H9 (cell line): Measurements from ENCODE around the gene RSL1D1. TPM values are rescaled to one million over a fixed set of nuclear protein-coding genes. Genes with fewer than 3 reads are reported as not detected.
A peak's percentile ranks its signal among the peaks of the same experiment; 100 is the strongest.
"Not testable (repeated sequence)": the region's sequence is repeated elsewhere in the genome, so short reads cannot be mapped to it uniquely, and the experiment has no call there.

Source experiments
- DNase-seq: peaks from one replicate; pipeline ENCODE4 v3.0.0-alpha.2; 2017
- H2AFZ ChIP-seq: one replicate; pipeline ENCODE4 v1.6.1; 2013; ENCODE audit warnings: mild to moderate bottlenecking, low read length, control low read depth, moderate library complexity
- H2AK5ac ChIP-seq: 2 replicates; pipeline ENCODE4 v1.6.1; 2013; ENCODE audit warnings: low read length, control low read depth, mixed read lengths; ENCODE audit not compliant: insufficient read length
- H2BK120ac ChIP-seq: one replicate; pipeline ENCODE4 v1.6.1; 2013; ENCODE audit warnings: low read depth, mild to moderate bottlenecking, low read length, control low read depth, inconsistent platforms; ENCODE audit not compliant: poor library complexity, severe bottlenecking
- H2BK12ac ChIP-seq: 2 replicates; pipeline ENCODE4 v1.6.1; 2013; ENCODE audit warnings: low read length, control low read depth, mixed read lengths, low read depth; ENCODE audit not compliant: insufficient read length
- H2BK15ac ChIP-seq: 2 replicates; pipeline ENCODE4 v1.6.1; 2013; ENCODE audit warnings: low read depth, low read length, control low read depth
- H2BK20ac ChIP-seq: one replicate; pipeline ENCODE4 v1.6.1; 2013; ENCODE audit warnings: low read depth, mild to moderate bottlenecking, low read length, control low read depth, inconsistent platforms; ENCODE audit not compliant: poor library complexity, severe bottlenecking
- H2BK5ac ChIP-seq: 2 replicates; pipeline ENCODE4 v1.6.1; 2013; ENCODE audit warnings: low read length, control low read depth, mixed read lengths; ENCODE audit not compliant: insufficient read length
- H3K14ac ChIP-seq: 2 replicates; pipeline ENCODE4 v1.6.1; 2013; ENCODE audit warnings: low read length, control low read depth; ENCODE audit not compliant: insufficient read depth
- H3K18ac ChIP-seq: 2 replicates; pipeline ENCODE4 v1.6.1; 2013; ENCODE audit warnings: low read depth, mild to moderate bottlenecking, mixed read lengths, low read length, control low read depth; ENCODE audit not compliant: insufficient read length
- H3K23ac ChIP-seq: 2 replicates; pipeline ENCODE4 v1.6.1; 2013; ENCODE audit warnings: low read length, control low read depth, mixed read lengths, low read depth; ENCODE audit not compliant: insufficient read length
- H3K23me2 ChIP-seq: 2 replicates; pipeline ENCODE4 v1.6.1; 2013; ENCODE audit warnings: low read depth, mild to moderate bottlenecking, mixed read lengths, low read length, control low read depth; ENCODE audit not compliant: insufficient read length, poor library complexity, severe bottlenecking
- H3K27ac ChIP-seq: 2 replicates; pipeline ENCODE4 v1.5.1; 2013; ENCODE audit warnings: low read length, control low read depth, mixed read lengths, low read depth; ENCODE audit not compliant: insufficient read length
- H3K27me3 ChIP-seq: 2 replicates; pipeline ENCODE4 v1.6.1; 2013; ENCODE audit warnings: low read length, control low read depth, inconsistent platforms; ENCODE audit not compliant: insufficient read depth
- H3K4ac ChIP-seq: 2 replicates; pipeline ENCODE4 v1.6.1; 2013; ENCODE audit warnings: low read depth, mild to moderate bottlenecking, control low read depth, inconsistent platforms, low read length, moderate library complexity
- H3K4me1 ChIP-seq: 2 replicates; pipeline ENCODE4 v1.6.1; 2013; ENCODE audit warnings: low read length, control low read depth, inconsistent platforms; ENCODE audit not compliant: insufficient read depth
- H3K4me2 ChIP-seq: 2 replicates; pipeline ENCODE4 v1.6.1; 2013; ENCODE audit warnings: low read length, control low read depth, mixed read lengths; ENCODE audit not compliant: insufficient read length, insufficient read depth
- H3K56ac ChIP-seq: 2 replicates; pipeline ENCODE4 v1.6.1; 2013; ENCODE audit warnings: low read depth, mild to moderate bottlenecking, mixed read lengths, low read length, control low read depth; ENCODE audit not compliant: insufficient read length
- H3K79me1 ChIP-seq: 2 replicates; pipeline ENCODE4 v1.6.1; 2013; ENCODE audit warnings: low read depth, mild to moderate bottlenecking, moderate library complexity, low read length, control low read depth, inconsistent platforms; ENCODE audit not compliant: insufficient read depth, poor library complexity, severe bottlenecking
- H3K79me2 ChIP-seq: 2 replicates; pipeline ENCODE4 v1.6.1; 2013; ENCODE audit warnings: low read length, control low read depth, inconsistent platforms; ENCODE audit not compliant: insufficient read depth
- H3K9ac ChIP-seq: 2 replicates; pipeline ENCODE4 v1.6.1; 2013; ENCODE audit warnings: low read length, control low read depth, mixed read lengths; ENCODE audit not compliant: insufficient read length; ENCODE audit errors: extremely low read depth
- H3K9me3 ChIP-seq: one replicate; pipeline ENCODE4 v1.6.1; 2013; ENCODE audit warnings: low read depth, low read length, inconsistent platforms; ENCODE audit not compliant: control insufficient read depth
- H3T11ph ChIP-seq: one replicate; pipeline ENCODE4 v1.6.1; 2013; ENCODE audit warnings: mild to moderate bottlenecking, low read length, control low read depth, inconsistent platforms
- H4K20me1 ChIP-seq: one replicate; pipeline ENCODE4 v1.6.1; 2013; ENCODE audit not compliant: control insufficient read depth, insufficient read length, insufficient read depth
- H4K5ac ChIP-seq: 2 replicates; pipeline ENCODE4 v1.6.1; 2013; ENCODE audit warnings: low read depth, mild to moderate bottlenecking, mixed read lengths, low read length, control low read depth; ENCODE audit not compliant: insufficient read length
- H4K8ac ChIP-seq: replicated peaks from 2 replicates; pipeline ENCODE4 v1.6.1; 2013; ENCODE audit warnings: low read length, control low read depth, mixed read lengths, low read depth; ENCODE audit not compliant: insufficient read length
- H4K91ac ChIP-seq: 2 replicates; pipeline ENCODE4 v1.6.1; 2013; ENCODE audit warnings: low read depth, mild to moderate bottlenecking, moderate library complexity, mixed read lengths, low read length, control low read depth; ENCODE audit not compliant: insufficient read length
- H3K27ac Mint-ChIP-seq, 3 experiments: 2 replicates in 2 of 3; 3 replicates in 1 of 3; pipeline ENCODE4 v1.8.0; 2020 to 2021; ENCODE audit warnings: mixed read lengths in 3 of 3, mild to moderate bottlenecking in 1 of 3, moderate library complexity in 1 of 3
- H3K27me3 Mint-ChIP-seq: 2 replicates; pipeline ENCODE4 v1.8.0; 2021; ENCODE audit warnings: low read depth, mild to moderate bottlenecking, moderate library complexity, mixed read lengths
- H3K36me3 Mint-ChIP-seq, 3 experiments: 2 replicates in 2 of 3; 3 replicates in 1 of 3; pipeline ENCODE4 v1.8.0; 2020 to 2021; ENCODE audit warnings: low read depth in 3 of 3, mixed read lengths in 3 of 3; ENCODE audit not compliant: insufficient read depth in 1 of 3
- H3K4me1 Mint-ChIP-seq, 2 experiments: 2 replicates each; pipeline ENCODE4 v1.8.0; 2020; ENCODE audit warnings: mixed read lengths in 2 of 2
- H3K4me3 Mint-ChIP-seq, 2 experiments: 2 replicates in 1 of 2; 3 replicates in 1 of 2; pipeline ENCODE4 v1.8.0; 2020 to 2021; ENCODE audit warnings: mild to moderate bottlenecking in 2 of 2, mixed read lengths in 2 of 2, moderate library complexity in 1 of 2
- H3K9me3 Mint-ChIP-seq, 2 experiments: 2 replicates in 1 of 2; 3 replicates in 1 of 2; pipeline ENCODE4 v1.8.0; 2020; ENCODE audit warnings: mild to moderate bottlenecking in 2 of 2, mixed read lengths in 2 of 2, moderate library complexity in 1 of 2
- CTCF ChIP-seq: fragments of 200-600 bp; sonication (generic); conservative IDR thresholded peaks from 3 replicates; pipeline ENCODE4 v1.8.0; 2021; ENCODE audit warnings: antibody characterized with exemption, mild to moderate bottlenecking
- WGBS: extraction: QIAGEN DNeasy Blood & Tissue Kit; methylation state at CpG from one replicate; pipeline ENCODE4 v1.1.7; 2013; ENCODE audit warnings: missing lambda C conversion rate, low lambda C conversion rate, mixed read lengths; ENCODE audit not compliant: insufficient read length; ENCODE audit errors: extremely low coverage; 5-methylcytosine and 5-hydroxymethylcytosine counted together
- total RNA-seq: library from RNA; stranded (reverse); gene quantifications from 2 replicates; pipeline ENCODE4 v1.2.1, GENCODE V29; 2021

RSL1D1 gene
- total RNA-seq, 1 experiment from 2014 or later, result 334 TPM

- Histone ChIP-seq H2BK12ac (no peak overlapping the region), H3T11ph (no peak overlapping the region), H3K56ac (no peak overlapping the region), H2AK5ac (no peak overlapping the region), H2BK15ac (no peak overlapping the region), H4K91ac (no peak overlapping the region), H3K79me1 (no peaks in the 10 kb centered on the region), H3K18ac (no peak overlapping the region), H2BK5ac (no peak overlapping the region), H3K4me2 (no peak overlapping the region), H3K9me3 (no peaks in the 10 kb centered on the region), H3K9ac (no peak overlapping the region), H3K4ac (no peak overlapping the region), H3K14ac (no peak overlapping the region), H3K79me2 (peaks cover 11% of the 10 kb centered on the region; the same call in 1 of the 2 replicates), H3K23ac (no peak overlapping the region), H4K5ac (no peak overlapping the region), H3K27me3 (no peaks in the 10 kb centered on the region), H3K27ac (no peak overlapping the region), H3K23me2 (no peaks in the 10 kb centered on the region), H3K4me1 (no peaks in the 10 kb centered on the region), H2AFZ (no peak overlapping the region), H4K8ac (no peak overlapping the region), H4K20me1 (no peaks in the 10 kb centered on the region), H2BK20ac (no peak overlapping the region), H2BK120ac (no peak overlapping the region)
- Mint-ChIP-seq H3K9me3 (no peaks in the 10 kb centered on the region), H3K4me1 (peaks cover 11 to 29% of the 10 kb centered on the region in 2 experiments), H3K27me3 (no peaks in the 10 kb centered on the region), H3K36me3 (peaks cover 2 to 6% (median 5%) of the 10 kb centered on the region in 3 experiments; a peak in 5 of 7 replicates), H3K4me3 (no peak overlapping the region; a peak in 1 of 5 replicates), H3K27ac (peak overlapping the region in 1 of 3 experiments; percentile 17; a peak in 1 of 7 replicates)
- WGBS, result no CpG with 5 or more reads among the region's 3 CpGs
- TF ChIP-seq CTCF, result no peak
- DNase-seq, result no peak
Observed at GRCh38 chr16:11788914-11789313, 62.4 kb downstream of the RSL1D1 start.

- H3K23ac ChIP-seq, H3K27me3 ChIP-seq, H2BK12ac ChIP-seq, H3K4me3 Mint-ChIP-seq, H4K5ac ChIP-seq, DNase-seq, H3K27me3 Mint-ChIP-seq, H3K23me2 ChIP-seq, H3K56ac ChIP-seq, H2BK120ac ChIP-seq, H3K9me3 ChIP-seq, H2BK5ac ChIP-seq, H3K4me1 ChIP-seq, H2BK20ac ChIP-seq, H3K4ac ChIP-seq, H3K14ac ChIP-seq, H4K20me1 ChIP-seq, H3T11ph ChIP-seq, H3K9ac ChIP-seq, H3K79me1 ChIP-seq, H4K91ac ChIP-seq, H3K27ac Mint-ChIP-seq, H3K4me2 ChIP-seq, H2BK15ac ChIP-seq, H3K18ac ChIP-seq, H2AFZ ChIP-seq, H2AK5ac ChIP-seq, H4K8ac ChIP-seq, H3K27ac ChIP-seq, H3K9me3 Mint-ChIP-seq: not testable (repeated sequence)
- H3K79me2 ChIP-seq, result peaks cover 11% of the 10 kb centered on the region; the same call in 1 of the 2 replicates
- no CpG with 5 or more reads among the region's 13 CpGs for WGBS
- Mint-ChIP-seq H3K4me1 (peaks cover 4 to 20% of the 10 kb centered on the region in 2 experiments; a peak in 3 of 4 replicates), H3K36me3 (peaks cover 1 to 10% (median 2%) of the 10 kb centered on the region in 3 experiments; a peak in 6 of 7 replicates)
Observed at GRCh38 chr16:11784980-11785599, 66.3 kb downstream of the RSL1D1 start.
